GM21576 (cell line): ENCODE data around the gene LPP.

Experiments
- ATAC-seq: cut with Tn5 transposase; IDR thresholded peaks from one replicate; pipeline ENCODE4 v1.9.1; 2021; ENCODE audit warnings: mild to moderate bottlenecking, moderate library complexity; ENCODE audit not compliant: unreplicated experiment

Gene LPP

DNA sequence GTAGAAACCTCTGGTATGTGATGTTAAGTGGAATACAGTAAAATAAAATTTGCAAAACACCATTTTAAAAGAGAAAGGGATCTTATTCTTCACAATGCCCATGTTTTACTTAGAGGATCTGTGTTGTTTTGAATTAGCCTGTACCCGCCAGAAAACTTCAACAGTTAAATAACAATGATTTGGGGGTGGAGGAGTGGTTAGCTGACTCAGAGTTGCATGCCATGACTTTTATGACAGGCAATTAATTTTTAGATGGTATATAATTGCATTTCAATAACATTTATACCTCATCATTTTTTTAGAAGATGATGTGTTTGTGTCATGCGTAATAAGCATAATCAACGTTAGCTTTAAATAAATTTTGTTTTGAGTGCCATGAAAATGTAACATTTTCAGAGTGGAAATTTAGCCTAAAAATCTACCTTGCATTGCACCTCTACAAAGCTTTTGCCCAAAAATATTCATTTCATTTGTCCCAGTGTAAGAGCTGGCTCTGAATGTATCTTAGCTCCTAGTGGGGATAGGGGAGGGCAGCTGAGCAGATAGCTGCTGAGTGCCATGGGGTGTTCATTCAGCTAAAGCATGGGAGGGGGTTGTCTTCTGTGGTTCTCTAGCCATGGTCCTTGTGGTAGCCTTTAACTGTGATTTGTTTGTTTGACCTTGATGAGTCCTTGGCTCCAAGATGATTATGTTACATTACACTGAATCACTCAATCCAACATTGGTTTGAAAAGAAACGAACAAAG, 379.8 kb downstream of the LPP start:
- no peak for ATAC-seq

GRCh38 chr3:188534633-188535032, 380.7 kb downstream of the LPP start:
- ATAC-seq, result no peak

DNA sequence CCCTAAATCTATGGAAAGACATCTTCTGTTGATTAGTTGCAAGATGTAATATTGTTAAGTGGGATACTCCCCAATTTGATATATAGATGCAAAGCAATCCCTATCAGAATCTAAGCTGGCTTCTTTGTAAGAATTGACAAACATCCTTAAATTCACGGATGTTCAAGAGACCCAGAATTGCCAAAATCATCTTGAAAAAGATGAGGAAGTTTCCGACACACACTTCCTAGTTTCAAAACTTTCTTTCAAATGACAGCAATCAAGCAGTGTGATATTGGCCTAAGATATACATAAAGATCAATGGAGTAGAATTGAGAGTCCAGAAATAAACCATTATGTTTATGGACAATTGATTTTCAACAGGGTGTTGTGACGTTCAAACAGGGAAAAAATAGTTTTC, 383.6 kb downstream of the LPP start:
- ATAC-seq, result no peak

DNA sequence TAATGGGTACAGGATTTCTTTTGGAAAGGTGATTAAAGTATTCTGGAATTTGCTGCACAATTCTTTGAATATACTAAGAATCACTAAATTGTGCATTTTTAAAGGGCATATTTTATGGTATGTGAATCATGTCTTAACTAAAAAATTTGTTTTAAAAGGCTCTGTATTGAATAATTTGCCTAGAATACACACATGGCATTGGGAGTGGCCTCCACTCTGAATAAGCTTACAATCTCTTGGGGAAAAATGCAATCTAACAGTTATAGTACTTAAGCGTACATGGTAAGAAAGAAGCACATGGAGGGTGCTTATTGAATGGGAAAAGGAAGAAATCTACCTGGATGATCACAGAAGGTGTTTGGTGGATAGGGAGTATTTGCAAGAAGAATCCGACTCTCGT, 385.1 kb downstream of the LPP start:
- ATAC-seq, result no peak

DNA sequence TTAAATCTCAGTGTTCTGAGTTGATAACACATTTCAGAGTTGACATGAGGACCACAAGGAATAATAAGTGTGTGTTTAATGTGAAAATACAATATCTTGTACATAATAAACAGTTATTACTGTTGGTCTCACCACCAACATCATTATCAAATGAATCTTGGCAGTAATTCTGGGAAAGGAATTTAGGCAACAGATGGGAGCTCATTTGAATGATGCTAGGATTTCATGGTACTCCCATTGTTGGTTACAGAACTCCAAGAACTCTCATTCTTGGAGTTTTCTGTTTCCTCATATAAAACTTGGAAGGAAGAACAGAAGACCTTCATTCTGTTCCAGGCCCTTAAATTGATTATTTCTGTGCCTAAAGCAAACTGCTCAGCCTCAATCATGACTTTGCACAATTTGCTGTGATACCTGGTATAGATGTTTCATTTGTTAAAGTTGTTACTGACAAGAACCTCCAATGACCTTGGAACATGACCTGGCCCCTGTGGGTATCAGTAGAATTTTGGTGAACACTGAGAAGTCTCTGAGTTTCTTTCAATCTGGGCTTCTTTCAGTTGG, 385.8 kb downstream of the LPP start:
- no peak for ATAC-seq

DNA sequence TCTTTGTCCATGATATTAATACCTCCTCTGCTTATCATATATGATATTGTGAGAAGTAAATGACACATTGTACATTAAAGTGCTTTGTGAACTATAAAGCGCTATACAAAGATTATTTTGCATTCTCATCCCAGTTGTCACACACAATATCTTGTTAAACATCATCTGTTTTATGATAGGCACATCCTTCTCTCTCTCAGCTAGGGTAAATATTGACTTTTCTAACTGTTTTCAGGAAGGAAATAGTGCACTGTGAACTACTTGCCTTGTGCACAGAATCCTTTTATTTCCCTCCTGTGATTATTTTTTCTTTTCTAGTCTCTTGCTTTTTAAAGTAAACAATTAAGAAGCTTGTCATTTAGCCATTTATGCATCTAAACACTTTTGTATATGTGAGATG, 388.2 kb downstream of the LPP start:
- ATAC-seq, result no peak

DNA sequence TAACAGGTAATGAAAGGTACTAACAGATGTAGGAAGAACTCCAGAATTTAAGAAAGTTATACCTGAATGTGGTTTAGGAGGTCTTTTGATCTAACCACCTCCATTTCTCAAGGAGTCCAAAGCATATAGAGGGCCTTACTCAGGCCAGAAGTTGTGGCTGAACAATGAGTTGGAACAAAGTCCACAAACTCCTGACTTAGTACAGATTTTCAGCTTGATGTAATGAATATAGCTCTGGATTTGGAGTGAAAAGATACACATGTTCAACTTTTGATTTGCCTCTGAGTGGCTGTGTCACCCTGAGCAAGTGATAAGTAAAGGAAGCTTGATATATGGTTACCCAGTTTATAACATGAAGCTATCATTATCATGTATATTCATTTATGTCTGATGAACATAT, 390.1 kb downstream of the LPP start:
- ATAC-seq, result no peak

- ATAC-seq, result no peak
Measured at GRCh38 chr3:188546835-188547670, 393.1 kb downstream of the LPP start.

- ATAC-seq, result no peak
Measured at GRCh38 chr3:188553569-188553968, 399.6 kb downstream of the LPP start.

- ATAC-seq, result no peak
Measured at GRCh38 chr3:188554404-188554803, 400.4 kb downstream of the LPP start.

- ATAC-seq, result no peak
Measured at GRCh38 chr3:188557235-188557634, 403.3 kb downstream of the LPP start.

GRCh38 chr3:188558343-188559071, 404.6 kb downstream of the LPP start:
- ATAC-seq, result no peak

- no peak for ATAC-seq
Measured at GRCh38 chr3:188559072-188559429, 405.1 kb downstream of the LPP start.

DNA sequence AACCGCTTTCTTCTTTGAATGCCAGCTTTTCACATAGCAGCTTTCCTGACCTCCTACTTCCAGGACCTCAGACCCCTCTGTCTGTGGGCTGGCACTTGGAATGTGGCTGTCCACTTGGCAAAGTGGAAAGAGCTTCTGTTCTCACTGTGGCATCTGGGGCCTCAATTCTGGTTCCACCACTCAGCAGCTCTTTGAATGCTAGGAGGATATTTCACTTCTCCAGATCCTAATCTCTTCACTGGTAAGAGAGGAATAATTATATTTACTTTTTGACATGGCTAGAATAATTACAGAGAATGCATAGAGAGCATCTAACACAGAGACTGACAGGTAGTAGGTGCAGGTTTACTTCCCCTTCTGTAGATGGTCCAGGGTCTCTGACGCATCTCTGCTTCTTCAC, 405.9 kb downstream of the LPP start:
- ATAC-seq, result no peak

GRCh38 chr3:188562144-188562543, 408.2 kb downstream of the LPP start:
- no peak for ATAC-seq

GRCh38 chr3:188567478-188568195, 413.7 kb downstream of the LPP start:
- ATAC-seq, result no peak

- no peak for ATAC-seq
Measured at GRCh38 chr3:188568736-188569135, 414.8 kb downstream of the LPP start.

GRCh38 chr3:188571531-188572095, 417.7 kb downstream of the LPP start:
- ATAC-seq, result no peak

- ATAC-seq, result no peak
Measured at GRCh38 chr3:188573291-188573940, 419.5 kb downstream of the LPP start.

DNA sequence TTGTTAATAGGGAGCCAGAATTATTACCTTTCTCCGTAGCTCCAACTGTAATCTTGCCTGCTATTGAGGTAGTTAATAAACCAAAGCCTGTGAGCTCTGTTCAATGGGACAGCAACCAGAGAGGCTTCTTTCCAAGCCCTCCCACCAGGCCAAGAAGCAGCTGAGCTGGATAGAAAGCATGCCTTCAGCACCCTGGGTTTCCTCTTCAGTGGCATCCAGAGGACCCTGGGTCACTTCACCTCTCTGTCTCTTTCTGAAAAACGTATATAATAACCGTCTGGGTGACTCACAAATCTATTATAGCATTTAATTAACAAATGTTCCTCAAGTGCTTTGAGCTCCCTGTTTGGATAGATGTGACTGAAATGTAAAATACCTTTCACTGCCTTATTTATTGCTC, 420.0 kb downstream of the LPP start:
- ATAC-seq, result no peak
